GM21723 (cell line): ENCODE results near the gene TMEM109.

Source experiments
- ATAC-seq: cut with Tn5 transposase; IDR thresholded peaks from one replicate; pipeline ENCODE4 v1.9.1; 2021; ENCODE audit warnings: mild to moderate bottlenecking, moderate library complexity; ENCODE audit not compliant: unreplicated experiment

Gene TMEM109

DNA sequence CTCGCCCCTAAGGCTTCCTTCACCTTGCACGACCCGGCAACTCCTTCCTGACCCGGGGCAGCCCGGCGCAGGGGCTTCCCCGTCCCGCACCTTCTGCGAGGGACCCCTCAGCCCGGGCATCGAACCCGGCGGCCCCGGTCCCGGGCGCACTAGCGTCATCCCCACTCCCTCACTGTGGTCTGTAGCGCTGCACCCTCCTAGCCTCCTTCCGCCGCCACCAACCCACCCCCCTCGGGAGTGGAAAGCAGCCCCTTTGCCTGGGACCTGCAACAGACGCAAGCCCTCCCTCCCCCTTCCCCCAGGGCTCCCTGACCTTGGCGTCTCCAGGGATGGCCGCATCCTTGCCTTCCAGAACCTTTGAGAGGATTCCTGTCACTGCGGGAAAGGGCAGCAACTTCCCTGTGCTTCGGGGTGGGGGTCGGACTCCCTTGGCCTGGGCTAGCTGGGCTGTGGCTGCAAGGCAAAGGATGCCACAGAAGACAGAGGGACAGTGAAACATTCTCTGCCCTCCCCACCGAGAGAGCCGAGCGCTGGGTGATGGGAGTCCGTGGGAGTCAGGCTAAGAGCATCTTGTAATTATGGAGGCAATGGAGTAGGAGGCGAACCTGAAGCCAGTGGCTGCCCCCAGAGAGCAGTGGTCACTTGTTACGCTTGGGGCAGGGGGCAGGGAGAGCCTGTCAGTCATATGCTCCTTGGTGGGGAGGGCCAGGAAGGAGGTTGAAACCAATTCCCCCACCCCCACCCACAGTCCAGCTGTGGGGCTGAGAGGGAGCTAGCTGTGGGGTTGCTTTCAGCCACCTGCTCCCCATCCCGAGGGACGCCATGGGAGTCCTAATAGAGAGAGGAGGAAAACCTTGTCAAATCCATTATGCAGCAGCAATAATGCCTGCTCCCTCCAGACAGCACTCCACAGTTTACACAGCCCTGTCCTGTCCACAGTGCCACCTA, 11.2 kb downstream of the TMEM109 start:
- no peak for ATAC-seq

DNA sequence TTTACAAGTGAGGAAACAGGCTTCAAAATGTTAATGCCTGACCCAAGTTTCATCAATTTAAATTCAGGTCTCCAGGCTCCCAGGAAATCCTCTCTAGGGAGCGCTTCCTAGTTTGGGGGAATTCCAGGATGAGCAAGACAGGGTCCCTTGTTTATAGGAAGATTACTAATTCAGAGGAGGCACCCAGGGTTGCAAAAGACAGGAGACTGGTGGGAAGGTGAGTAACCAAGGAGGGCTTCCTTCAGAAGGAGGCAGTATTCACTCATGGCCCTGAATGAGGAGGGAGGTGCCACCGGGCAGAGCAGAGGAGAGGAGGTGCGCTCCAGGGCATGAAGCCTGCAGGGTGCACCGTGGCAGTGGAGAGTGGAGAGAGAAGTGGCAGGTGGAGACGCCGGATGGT, 11.9 kb downstream of the TMEM109 start:
- no peak for ATAC-seq

DNA sequence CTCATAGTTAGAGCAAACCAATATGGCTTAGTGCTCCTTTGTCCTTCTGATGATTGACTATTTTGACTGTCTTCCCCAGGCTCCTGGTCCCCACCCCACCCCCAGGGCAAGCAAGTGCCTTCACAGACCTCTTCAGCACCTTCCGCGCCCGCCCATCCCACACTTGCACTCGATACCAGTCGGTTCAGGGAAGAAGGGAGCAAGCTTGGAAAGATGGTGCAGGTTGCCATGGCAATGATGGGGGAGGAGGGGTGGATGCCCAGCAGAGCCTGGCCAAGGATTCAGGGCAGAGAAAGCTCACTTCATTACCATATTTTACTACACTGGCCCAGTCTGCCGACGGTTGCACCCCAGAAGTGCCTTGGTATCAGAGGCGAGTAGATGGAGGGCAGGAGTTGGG, 12.5 kb downstream of the TMEM109 start:
- no peak for ATAC-seq

- ATAC-seq: no peak
Measured at GRCh38 chr11:60927061-60927592, 13.2 kb downstream of the TMEM109 start.

DNA sequence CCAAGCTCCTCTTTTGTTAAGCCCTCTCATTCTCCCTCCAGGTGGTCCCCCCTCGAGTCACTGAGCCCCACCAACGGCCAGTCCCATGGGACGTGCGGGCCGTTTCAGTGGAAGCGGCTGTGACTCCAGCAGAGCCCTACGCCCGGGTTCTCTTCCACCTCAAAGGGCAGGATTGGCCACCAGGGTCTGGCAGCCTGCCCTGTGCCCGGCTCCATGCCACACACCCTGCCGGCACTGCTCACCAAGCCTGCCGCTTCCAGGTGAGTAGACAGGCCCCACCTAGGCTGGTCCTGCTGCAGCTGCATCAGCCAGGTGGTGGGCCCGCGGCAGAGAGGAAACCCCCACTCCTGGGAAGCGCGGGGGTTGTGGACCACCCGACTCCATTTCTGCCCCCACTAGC, 13.6 kb downstream of the TMEM109 start:
- ATAC-seq: no peak

DNA sequence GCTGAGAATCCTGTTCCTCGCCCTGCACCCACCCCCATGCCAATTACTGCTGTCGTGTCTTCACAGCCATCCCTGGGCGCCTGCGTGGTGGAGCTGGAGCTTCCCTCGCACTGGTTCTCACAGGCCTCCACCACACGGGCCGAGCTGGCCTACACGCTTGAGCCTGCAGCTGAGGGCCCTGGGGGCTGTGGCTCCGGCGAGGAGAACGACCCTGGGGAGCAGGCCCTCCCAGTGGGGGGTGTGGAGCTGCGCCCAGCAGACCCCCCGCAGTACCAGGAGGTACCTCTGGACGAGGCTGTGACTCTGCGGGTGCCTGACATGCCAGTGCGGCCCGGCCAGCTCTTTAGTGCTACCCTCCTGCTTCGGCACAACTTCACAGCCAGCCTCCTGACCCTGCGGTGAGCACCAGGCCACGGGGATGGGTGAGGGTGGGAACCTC, 14.6 kb downstream of the TMEM109 start:
- no peak for ATAC-seq

GRCh38 chr11:60929764-60930163, 15.8 kb downstream of the TMEM109 start:
- ATAC-seq: no peak

GRCh38 chr11:60930394-60930793, 16.4 kb downstream of the TMEM109 start:
- ATAC-seq: no peak

GRCh38 chr11:60931917-60932316, 18.0 kb downstream of the TMEM109 start:
- ATAC-seq: no peak

DNA sequence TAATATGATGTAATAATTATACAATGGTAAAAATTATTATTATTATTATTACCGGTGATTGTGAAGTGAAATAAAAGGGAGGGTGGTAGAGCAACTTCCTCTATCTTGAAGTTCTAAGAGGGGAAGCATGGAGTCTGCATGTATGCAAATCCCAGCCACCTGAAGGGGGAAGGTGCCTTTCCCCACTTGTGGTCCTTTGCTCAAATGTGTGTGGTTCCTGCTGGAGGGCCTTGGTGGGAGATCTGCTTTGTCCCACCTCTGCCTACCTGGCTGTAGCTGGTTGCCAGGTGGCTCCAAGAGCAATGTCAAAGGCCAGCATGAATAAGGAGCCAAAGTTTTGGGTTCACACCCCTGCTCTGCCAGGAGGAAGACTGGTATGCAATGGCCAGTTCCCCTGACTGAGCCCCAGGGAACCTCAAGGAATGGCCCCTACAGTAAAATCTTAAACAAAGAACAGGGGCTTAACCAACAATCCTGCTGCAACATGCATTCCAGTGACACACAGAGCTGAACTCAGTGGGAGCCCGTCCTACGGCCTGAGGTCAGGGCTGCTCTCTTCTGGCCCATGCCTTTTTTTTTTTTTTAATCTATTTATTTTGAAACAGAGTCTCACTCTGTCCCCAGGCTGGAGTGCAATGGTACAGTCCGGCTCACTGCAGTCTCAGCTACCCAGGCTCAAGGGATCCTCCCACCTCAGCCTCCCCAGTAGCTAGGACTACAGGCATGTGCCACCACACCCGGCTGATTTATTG, 18.8 kb downstream of the TMEM109 start:
- no peak for ATAC-seq

GRCh38 chr11:60933416-60934123, 19.6 kb downstream of the TMEM109 start:
- no peak for ATAC-seq

- no peak for ATAC-seq
Measured at GRCh38 chr11:60934124-60934789, 20.3 kb downstream of the TMEM109 start.

DNA sequence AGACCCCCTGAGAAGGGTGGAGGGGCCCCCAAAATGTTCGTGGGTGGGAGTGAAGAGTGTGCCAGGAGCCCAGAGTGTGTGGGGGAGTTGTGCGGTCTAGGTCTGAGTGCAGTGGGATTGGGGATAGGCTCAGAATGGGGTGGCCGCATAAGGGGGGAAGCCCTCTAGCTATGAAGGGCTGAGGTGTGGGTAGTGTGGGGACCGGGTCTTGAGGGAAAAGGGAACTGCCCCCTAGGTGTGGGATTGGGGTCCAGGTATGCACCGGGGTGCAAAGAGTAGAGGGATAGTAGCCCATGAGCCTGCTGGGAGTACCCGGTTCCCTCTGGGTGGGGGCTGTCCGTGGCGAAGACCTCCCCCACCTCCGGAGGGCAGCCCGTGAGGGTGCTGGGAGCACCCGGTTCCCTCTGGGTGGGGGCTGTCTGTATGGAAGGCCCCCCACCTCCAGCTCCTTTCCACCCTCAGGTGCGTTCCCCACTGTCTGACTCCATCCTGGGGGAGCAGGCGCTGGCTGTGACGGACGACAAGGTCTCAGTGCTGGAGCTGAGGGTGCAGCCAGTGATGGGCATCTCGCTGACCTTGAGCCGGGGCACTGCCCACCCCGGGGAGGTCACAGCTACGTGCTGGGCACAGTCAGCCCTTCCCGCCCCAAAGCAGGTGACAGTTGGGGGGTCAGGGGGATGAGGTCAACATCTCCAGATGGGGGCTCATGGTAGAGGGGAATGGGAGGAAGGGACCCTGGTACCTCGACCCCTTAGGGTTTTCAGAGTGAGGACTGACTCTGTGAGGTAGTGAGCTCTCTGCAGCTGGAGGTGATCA, 21.0 kb downstream of the TMEM109 start:
- no peak for ATAC-seq

DNA sequence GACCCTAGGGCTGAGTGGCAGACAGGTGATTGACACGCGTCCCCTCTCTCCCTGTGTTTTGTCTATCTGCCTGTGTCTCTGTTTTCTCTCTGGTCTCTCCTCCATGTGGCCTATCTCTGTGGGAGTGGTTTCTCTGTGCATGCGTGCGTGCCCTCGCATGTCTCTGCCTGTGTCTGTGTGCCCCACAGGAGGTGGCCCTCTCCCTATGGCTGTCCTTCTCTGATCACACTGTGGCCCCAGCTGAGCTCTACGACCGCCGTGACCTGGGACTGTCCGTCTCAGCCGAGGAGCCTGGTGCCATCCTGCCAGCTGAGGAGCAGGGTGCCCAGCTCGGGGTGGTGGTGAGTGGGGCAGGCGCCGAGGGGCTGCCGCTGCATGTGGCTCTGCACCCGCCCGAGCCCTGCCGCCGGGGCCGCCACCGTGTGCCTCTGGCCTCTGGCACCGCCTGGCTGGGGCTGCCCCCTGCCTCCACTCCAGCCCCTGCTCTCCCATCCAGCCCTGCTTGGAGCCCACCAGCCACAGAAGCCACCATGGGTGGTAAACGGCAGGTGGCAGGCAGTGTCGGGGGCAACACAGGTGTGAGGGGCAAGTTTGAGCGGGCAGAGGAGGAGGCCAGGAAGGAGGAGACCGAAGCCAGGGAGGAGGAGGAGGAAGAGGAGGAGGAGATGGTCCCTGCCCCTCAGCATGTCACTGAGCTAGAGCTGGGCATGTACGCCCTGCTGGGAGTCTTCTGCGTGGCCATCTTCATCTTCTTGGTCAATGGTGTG, 21.9 kb downstream of the TMEM109 start:
- ATAC-seq: no peak

DNA sequence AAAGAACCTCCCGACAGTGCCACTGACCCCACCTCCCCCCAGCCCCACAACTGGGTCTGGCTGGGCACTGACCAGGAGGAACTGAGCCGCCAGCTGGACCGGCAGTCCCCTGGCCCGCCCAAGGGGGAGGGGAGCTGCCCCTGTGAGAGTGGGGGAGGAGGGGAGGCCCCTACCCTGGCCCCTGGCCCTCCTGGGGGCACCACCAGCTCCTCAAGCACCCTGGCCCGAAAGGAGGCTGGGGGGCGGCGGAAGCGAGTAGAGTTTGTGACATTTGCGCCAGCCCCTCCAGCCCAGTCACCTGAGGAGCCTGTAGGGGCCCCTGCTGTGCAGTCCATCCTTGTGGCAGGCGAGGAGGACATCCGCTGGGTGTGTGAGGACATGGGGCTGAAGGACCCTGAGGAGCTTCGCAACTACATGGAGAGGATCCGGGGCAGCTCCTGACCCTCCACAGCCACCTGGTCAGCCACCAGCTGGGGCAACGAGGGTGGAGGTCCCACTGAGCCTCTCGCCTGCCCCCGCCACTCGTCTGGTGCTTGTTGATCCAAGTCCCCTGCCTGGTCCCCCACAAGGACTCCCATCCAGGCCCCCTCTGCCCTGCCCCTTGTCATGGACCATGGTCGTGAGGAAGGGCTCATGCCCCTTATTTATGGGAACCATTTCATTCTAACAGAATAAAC, 22.6 kb downstream of the TMEM109 start:
- ATAC-seq: no peak

DNA sequence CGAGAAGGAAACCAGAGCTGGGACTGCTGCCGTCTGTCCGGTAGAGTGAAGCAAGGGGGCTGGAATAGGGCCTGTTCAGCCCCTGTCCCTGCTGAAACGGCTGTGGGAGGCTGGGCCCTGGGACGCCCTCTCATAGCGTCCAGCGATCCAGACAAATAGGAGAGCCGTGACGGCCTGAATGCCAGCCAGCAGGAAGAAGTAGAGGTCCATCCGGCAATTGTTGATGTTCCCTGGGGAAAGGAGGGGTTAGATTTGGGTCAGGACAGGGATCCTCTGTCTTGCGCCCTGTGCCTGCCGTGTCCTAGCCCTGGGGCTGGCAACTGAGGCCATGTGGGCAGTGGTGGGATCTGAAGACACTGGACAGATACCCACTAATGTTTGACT, 23.2 kb downstream of the TMEM109 start:
- ATAC-seq: no peak

DNA sequence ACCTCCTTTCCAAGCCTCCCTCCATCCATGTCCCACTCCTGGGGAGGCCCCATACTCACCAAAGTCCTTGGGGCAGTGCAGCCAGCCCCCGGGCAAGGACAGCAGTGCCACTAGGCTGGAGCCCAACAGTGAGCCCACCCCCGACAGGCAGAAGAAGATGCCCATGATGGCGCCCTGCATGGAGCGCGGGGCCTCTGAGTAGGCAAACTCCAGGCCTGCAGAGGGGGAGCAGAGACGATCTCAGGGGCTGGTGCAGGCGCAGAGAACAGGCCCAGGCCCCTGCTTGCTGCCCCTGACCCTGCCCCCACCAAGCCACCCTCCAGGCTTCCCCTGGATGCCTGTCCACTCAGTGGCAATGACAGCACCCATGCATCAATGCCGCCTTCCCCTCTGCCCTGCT, 23.9 kb downstream of the TMEM109 start:
- ATAC-seq: no peak

GRCh38 chr11:60938500-60938899, 24.5 kb downstream of the TMEM109 start:
- ATAC-seq: no peak
